Ovary (tissue), 9 donors: ENCODE results near the gene SCN2B. TPM values are rescaled to one million over a fixed set of nuclear protein-coding genes. Genes with fewer than 3 reads are reported as not detected.

Experiments used
- DNase-seq, 5 donors: peaks; one replicate each; pipeline ENCODE4 v3.0.0-alpha.2; 2019 to 2020
- H3K27ac ChIP-seq, 2 donors: fragments of 200-600 bp; one replicate each; pipeline versions ENCODE4 v1.5.1 to v1.8.0; 2019 to 2022
- H3K27me3 ChIP-seq: fragments of 200-600 bp; one replicate; pipeline ENCODE4 v1.8.0; 2022
- H3K36me3 ChIP-seq: fragments of 200-600 bp; sonication (generic); one replicate; pipeline ENCODE4 v1.5.1; 2019
- H3K4me1 ChIP-seq: one replicate; pipeline ENCODE4 v1.8.1; 2013; ENCODE audit warnings: mild to moderate bottlenecking, moderate library complexity; ENCODE audit not compliant: insufficient read depth
- H3K4me3 ChIP-seq: fragments of 200-600 bp; sonication (generic); one replicate; pipeline ENCODE4 v1.5.1; 2017
- H3K9me3 ChIP-seq, 2 donors: fragments of 200-600 bp in 1 of 2; sonication (generic) in 1 of 2; one replicate each; pipeline versions ENCODE4 v1.5.1 to v1.8.1; 2013 to 2019; ENCODE audit warnings: mild to moderate bottlenecking in 1 of 2, moderate library complexity in 1 of 2
- CTCF ChIP-seq, 3 donors: fragments of 450-650 bp in 2 of 3; fragments of 200-600 bp in 1 of 3; IDR thresholded peaks; one replicate each; pipeline versions ENCODE4 v1.5.1 to v1.8.0; 2016 to 2022; ENCODE audit warnings: antibody characterized with exemption in 3 of 3, mild to moderate bottlenecking in 1 of 3
- EP300 ChIP-seq: sonication (generic); formaldehyde crosslinking; IDR thresholded peaks from one replicate; pipeline ENCODE4 v1.6.1; 2017; ENCODE audit warnings: antibody characterized with exemption
- POLR2A ChIP-seq: fragments of 450-650 bp; IDR thresholded peaks from one replicate; pipeline ENCODE4 v1.6.1; 2017; ENCODE audit warnings: antibody characterized with exemption, mild to moderate bottlenecking, moderate library complexity
- WGBS, 3 donors: extraction: QIAGEN DNeasy Blood & Tissue Kit in 1 of 3; methylation state at CpG; one replicate each; pipeline versions ENCODE4 v1.1.5 to v1.1.7; 2013 to 2017; 5-methylcytosine and 5-hydroxymethylcytosine counted together
- intact Hi-C, 4 donors: fragments of 100-400 bp; cut with DNase I; formaldehyde crosslinking; loops; one replicate each; pipeline versions ENCODE4 v1.11.0 to v1.15.1; 2022 to 2023
- polyA plus RNA-seq, 2 donors: library from polyadenylated mRNA; stranded (reverse); fragments of 200-250 nt in 1 of 2; fragments of 350-450 nt in 1 of 2; fragmentation: Illumina TruSeq in 1 of 2; extraction: RNeasy Lipid Tissue Mini Kit (QIAGEN cat#74804) in 1 of 2; gene quantifications; one replicate each; pipeline ENCODE4 v1.2.3, GENCODE V29; 2013 to 2014
- small RNA-seq: library from RNA; depleted of rRNA; stranded (forward); fragments of <200 nt; gene quantifications from one replicate; pipeline ENCODE3, GENCODE V24; 2016
- total RNA-seq, 7 donors: library from RNA; depleted of rRNA in 2 of 7; stranded (reverse); fragments of >200 nt in 2 of 7; fragmentation: NEBNext Ultra II Directional in 3 of 7; extraction: Animal tissue kit (Norgen Biotek cat#: 25700) in 3 of 7; gene quantifications; one replicate each; pipeline versions ENCODE4 v1.1.0 to v1.2.4, GENCODE V29; 2016 to 2023
- donor health status: DM: no; HTN: no; CAD: no; lungs with moderate emphysema.
- donor health status: DM: no; HTN: no; CAD: no.
- donor health status: Bipolar disorder and iron deficiency.
- donor health status: DM: yes; HTN: yes; CAD: no.
- donor health status: DM: no; HTN: no; CAD: no.
- donor health status: DM: yes; HTN: yes; CAD: no.

Gene SCN2B
- total and polyA plus RNA-seq, 9 donors = 0.11 to 2.1 (median 0.38) TPM

- no peaks in the 10 kb centered on the region for H3K36me3 ChIP-seq
- H3K4me3 ChIP-seq = no peak overlapping the region
- H3K9me3 ChIP-seq = no peaks in the 10 kb centered on the region
- TF ChIP-seq EP300 = no peak
- no peak for TF ChIP-seq CTCF (IDR thresholded peaks at IDR 0.05)
- no peak for TF ChIP-seq POLR2A
- H3K4me1 ChIP-seq = no peaks in the 10 kb centered on the region
- H3K27ac ChIP-seq = no peak overlapping the region
- WGBS, 3 donors = 89 to 91% (median 90%) methylated on average over 7 of the region's 7 CpGs
- H3K27me3 ChIP-seq = no peaks in the 10 kb centered on the region
- intact Hi-C loops = no loop called here
- DNase-seq = no peak
Observed at GRCh38 chr11:118115048-118115447, 61.4 kb downstream of the SCN2B start.

- no peak for TF ChIP-seq POLR2A
- TF ChIP-seq CTCF (IDR thresholded peaks at IDR 0.05) = no peak
- no peak for TF ChIP-seq EP300
- Histone ChIP-seq H3K27ac (no peak overlapping the region), H3K9me3 (no peaks in the 10 kb centered on the region), H3K36me3 (no peaks in the 10 kb centered on the region), H3K4me3 (no peak overlapping the region), H3K27me3 (no peaks in the 10 kb centered on the region), H3K4me1 (no peaks in the 10 kb centered on the region)
- WGBS, 3 donors = 67 to 86% (median 73%) methylated on average over 1 of the region's 1 CpG
- intact Hi-C loops = no loop called here
- DNase-seq = no peak
Observed at GRCh38 chr11:118114266-118114665, 62.2 kb downstream of the SCN2B start.

GRCh38 chr11:118112711-118113430 is 63.6 kb downstream of the SCN2B start:
- intact Hi-C loops = no loop called here
- H3K27me3 ChIP-seq = no peaks in the 10 kb centered on the region
- no peak for DNase-seq
- H3K4me3 ChIP-seq = no peak overlapping the region
- H3K9me3 ChIP-seq = no peaks in the 10 kb centered on the region
- H3K27ac ChIP-seq = no peak overlapping the region
- TF ChIP-seq CTCF (IDR thresholded peaks at IDR 0.05) (no peak), EP300 (no peak), POLR2A (no peak)
- H3K4me1 ChIP-seq = no peaks in the 10 kb centered on the region
- no peaks in the 10 kb centered on the region for H3K36me3 ChIP-seq
- WGBS, 3 donors = 80 to 85% (median 81%) methylated on average over 11 of the region's 11 CpGs

Small RNA genes within 50 kb of the gene (small RNA-seq; reads per million reads assigned to genes)
- gene HSPE1P18 = not detected

Other genes starting within 250 kb of the SCN2B start
- gene TMPRSS13, start 247.2 kb downstream of the SCN2B start, total RNA-seq = 1 to 10 TPM in 1 of 7 donors, under 1 TPM in 4, not detected in 2; 0.12 to 2.0 (median 0.24) TPM
- under 1 TPM; 0.05 to 0.22 TPM for gene TMPRSS13, start 247.2 kb downstream of the SCN2B start, polyA plus RNA-seq
- gene IL10RA, start 190.2 kb downstream of the SCN2B start, total RNA-seq = 10 to 100 TPM in 1 of 7 donors, 1 to 10 TPM in 6; 2.0 to 13.7 (median 6.7) TPM
- 10 to 100 TPM in 1 of 2 donors, 1 to 10 TPM in 1; 2.6 to 14.1 TPM for gene IL10RA, start 190.2 kb downstream of the SCN2B start, polyA plus RNA-seq
- 1 to 10 TPM in 2 of 7 donors, under 1 TPM in 2, not detected in 3; 0.20 to 2.3 (median 0.85) TPM for gene TMPRSS4, start 99.6 kb downstream of the SCN2B start, total RNA-seq
- not detected for gene TMPRSS4, start 99.6 kb downstream of the SCN2B start, polyA plus RNA-seq
- gene SMIM35, start 89.7 kb downstream of the SCN2B start, total RNA-seq = not detected
- gene SMIM35, start 89.7 kb downstream of the SCN2B start, polyA plus RNA-seq = under 1 TPM in 1 of 2 donors, not detected in 1; 0.08 TPM
- gene SCN4B, start 23.8 kb downstream of the SCN2B start, total RNA-seq = 1 to 10 TPM in 1 of 7 donors, under 1 TPM in 6; 0.10 to 2.9 (median 0.52) TPM
- 10 to 100 TPM in 1 of 2 donors, under 1 TPM in 1; 0.50 to 13.3 TPM for gene SCN4B, start 23.8 kb downstream of the SCN2B start, polyA plus RNA-seq
- gene JAML, start 48.4 kb upstream of the SCN2B start, total RNA-seq = 1 to 10 TPM in 6 of 7 donors, under 1 TPM in 1; 0.79 to 5.1 (median 1.8) TPM
- 10 to 100 TPM in 1 of 2 donors, 1 to 10 TPM in 1; 2.0 to 18.0 TPM for gene JAML, start 48.4 kb upstream of the SCN2B start, polyA plus RNA-seq
- 1 to 10 TPM in 4 of 7 donors, under 1 TPM in 3; 0.25 to 7.0 (median 1.0) TPM for gene MPZL3, start 75.7 kb upstream of the SCN2B start, total RNA-seq
- 1 to 10 TPM in 1 of 2 donors, under 1 TPM in 1; 0.52 to 1.2 TPM for gene MPZL3, start 75.7 kb upstream of the SCN2B start, polyA plus RNA-seq
- gene MPZL2, start 87.7 kb upstream of the SCN2B start, total RNA-seq = 10 to 100 TPM in 4 of 7 donors, 1 to 10 TPM in 3; 4.4 to 42.5 (median 13.2) TPM
- gene MPZL2, start 87.7 kb upstream of the SCN2B start, polyA plus RNA-seq = 1 to 10 TPM; 5.7 to 9.6 TPM
- 1 to 10 TPM in 2 of 7 donors, under 1 TPM in 4, not detected in 1; 0.36 to 2.5 (median 0.59) TPM for gene CD3E, start 128.1 kb upstream of the SCN2B start, total RNA-seq
- 10 to 100 TPM in 1 of 2 donors, under 1 TPM in 1; 0.94 to 11.0 TPM for gene CD3E, start 128.1 kb upstream of the SCN2B start, polyA plus RNA-seq
- gene CD3D, start 166.1 kb upstream of the SCN2B start, total RNA-seq = 1 to 10 TPM in 4 of 7 donors, under 1 TPM in 2, not detected in 1; 0.47 to 7.7 (median 1.4) TPM
- 10 to 100 TPM in 1 of 2 donors, under 1 TPM in 1; 0.85 to 11.6 TPM for gene CD3D, start 166.1 kb upstream of the SCN2B start, polyA plus RNA-seq
- gene CD3G, start 167.7 kb upstream of the SCN2B start, total RNA-seq = under 1 TPM in 6 of 7 donors, not detected in 1; 0.15 to 0.89 (median 0.40) TPM
- 1 to 10 TPM in 1 of 2 donors, under 1 TPM in 1; 0.17 to 1.4 TPM for gene CD3G, start 167.7 kb upstream of the SCN2B start, polyA plus RNA-seq
- 10 to 100 TPM; 23.7 to 34.7 (median 29.4) TPM for gene UBE4A, start 183.0 kb upstream of the SCN2B start, total RNA-seq
- 10 to 100 TPM; 12.2 to 28.8 TPM for gene UBE4A, start 183.0 kb upstream of the SCN2B start, polyA plus RNA-seq
- gene ATP5MG, start 225.0 kb upstream of the SCN2B start, total RNA-seq = 100 to 1,000 TPM in 5 of 7 donors, 10 to 100 TPM in 2; 70.5 to 201 (median 155) TPM
- gene ATP5MG, start 225.0 kb upstream of the SCN2B start, polyA plus RNA-seq = 100 to 1,000 TPM; 162 to 450 TPM